ENCODE results near the gene OLFM4. TPM values are rescaled to one million over a fixed set of nuclear protein-coding genes. Genes with fewer than 3 reads are reported as not detected.

The OLFM4 gene
- total and polyA plus RNA-seq, 2 experiments from 2014 or later: not detected

DNA sequence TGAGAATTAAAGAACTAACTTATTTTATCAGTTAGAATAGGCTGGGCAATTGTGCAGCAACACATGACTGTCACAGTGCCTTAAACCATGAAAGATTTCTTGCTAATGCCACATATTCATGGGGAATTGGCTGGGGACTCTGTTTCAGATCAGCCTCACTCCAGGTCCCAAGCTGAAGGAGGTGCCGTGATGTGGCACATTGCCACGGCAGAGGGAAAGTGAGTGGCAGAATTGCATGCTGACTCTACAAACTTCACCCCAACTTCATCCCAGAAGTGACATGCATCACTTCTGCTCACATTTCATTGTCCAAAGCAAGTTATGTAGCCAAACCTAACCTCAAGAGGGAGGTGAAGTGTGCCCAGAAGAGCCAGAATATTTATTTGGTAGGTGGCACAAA, 37.8 kb downstream of the OLFM4 start (continued):
- TF ChIP-seq, protein P1, sequence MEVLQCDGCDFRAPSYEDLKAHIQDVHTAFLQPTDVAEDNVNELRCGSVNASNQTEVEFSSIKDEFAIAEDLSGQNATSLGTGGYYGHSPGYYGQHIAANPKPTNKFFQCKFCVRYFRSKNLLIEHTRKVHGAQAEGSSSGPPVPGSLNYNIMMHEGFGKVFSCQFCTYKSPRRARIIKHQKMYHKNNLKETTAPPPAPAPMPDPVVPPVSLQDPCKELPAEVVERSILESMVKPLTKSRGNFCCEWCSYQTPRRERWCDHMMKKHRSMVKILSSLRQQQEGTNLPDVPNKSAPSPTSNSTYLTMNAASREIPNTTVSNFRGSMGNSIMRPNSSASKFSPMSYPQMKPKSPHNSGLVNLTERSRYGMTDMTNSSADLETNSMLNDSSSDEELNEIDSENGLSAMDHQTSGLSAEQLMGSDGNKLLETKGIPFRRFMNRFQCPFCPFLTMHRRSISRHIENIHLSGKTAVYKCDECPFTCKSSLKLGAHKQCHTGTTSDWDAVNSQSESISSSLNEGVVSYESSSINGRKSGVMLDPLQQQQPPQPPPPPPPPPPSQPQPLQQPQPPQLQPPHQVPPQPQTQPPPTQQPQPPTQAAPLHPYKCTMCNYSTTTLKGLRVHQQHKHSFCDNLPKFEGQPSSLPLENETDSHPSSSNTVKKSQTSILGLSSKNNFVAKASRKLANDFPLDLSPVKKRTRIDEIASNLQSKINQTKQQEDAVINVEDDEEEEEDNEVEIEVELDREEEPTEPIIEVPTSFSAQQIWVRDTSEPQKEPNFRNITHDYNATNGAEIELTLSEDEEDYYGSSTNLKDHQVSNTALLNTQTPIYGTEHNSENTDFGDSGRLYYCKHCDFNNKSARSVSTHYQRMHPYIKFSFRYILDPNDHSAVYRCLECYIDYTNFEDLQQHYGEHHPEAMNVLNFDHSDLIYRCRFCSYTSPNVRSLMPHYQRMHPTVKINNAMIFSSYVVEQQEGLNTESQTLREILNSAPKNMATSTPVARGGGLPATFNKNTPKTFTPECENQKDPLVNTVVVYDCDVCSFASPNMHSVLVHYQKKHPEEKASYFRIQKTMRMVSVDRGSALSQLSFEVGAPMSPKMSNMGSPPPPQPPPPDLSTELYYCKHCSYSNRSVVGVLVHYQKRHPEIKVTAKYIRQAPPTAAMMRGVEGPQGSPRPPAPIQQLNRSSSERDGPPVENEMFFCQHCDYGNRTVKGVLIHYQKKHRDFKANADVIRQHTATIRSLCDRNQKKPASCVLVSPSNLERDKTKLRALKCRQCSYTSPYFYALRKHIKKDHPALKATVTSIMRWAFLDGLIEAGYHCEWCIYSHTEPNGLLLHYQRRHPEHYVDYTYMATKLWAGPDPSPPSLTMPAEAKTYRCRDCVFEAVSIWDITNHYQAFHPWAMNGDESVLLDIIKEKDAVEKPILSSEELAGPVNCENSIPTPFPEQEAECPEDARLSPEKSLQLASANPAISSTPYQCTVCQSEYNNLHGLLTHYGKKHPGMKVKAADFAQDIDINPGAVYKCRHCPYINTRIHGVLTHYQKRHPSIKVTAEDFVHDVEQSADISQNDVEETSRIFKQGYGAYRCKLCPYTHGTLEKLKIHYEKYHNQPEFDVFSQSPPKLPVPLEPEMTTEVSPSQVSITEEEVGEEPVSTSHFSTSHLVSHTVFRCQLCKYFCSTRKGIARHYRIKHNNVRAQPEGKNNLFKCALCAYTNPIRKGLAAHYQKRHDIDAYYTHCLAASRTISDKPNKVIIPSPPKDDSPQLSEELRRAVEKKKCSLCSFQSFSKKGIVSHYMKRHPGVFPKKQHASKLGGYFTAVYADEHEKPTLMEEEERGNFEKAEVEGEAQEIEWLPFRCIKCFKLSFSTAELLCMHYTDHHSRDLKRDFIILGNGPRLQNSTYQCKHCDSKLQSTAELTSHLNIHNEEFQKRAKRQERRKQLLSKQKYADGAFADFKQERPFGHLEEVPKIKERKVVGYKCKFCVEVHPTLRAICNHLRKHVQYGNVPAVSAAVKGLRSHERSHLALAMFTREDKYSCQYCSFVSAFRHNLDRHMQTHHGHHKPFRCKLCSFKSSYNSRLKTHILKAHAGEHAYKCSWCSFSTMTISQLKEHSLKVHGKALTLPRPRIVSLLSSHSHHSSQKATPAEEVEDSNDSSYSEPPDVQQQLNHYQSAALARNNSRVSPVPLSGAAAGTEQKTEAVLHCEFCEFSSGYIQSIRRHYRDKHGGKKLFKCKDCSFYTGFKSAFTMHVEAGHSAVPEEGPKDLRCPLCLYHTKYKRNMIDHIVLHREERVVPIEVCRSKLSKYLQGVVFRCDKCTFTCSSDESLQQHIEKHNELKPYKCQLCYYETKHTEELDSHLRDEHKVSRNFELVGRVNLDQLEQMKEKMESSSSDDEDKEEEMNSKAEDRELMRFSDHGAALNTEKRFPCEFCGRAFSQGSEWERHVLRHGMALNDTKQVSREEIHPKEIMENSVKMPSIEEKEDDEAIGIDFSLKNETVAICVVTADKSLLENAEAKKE (CRISPR knock-in tag; IDR thresholded peaks at IDR 0.05): no peak
- no peak for TF ChIP-seq STAT1 (IDR thresholded peaks at IDR 0.05; ENCODE audit: unreplicated experiment)
- no peak for TF ChIP-seq JUNB (IDR thresholded peaks at IDR 0.05; ENCODE audit: unreplicated experiment)
- no peak for TF ChIP-seq ZNF331 (CRISPR knock-in tag; IDR thresholded peaks at IDR 0.05; ENCODE audit: low read depth)
- TF ChIP-seq, protein P2, sequence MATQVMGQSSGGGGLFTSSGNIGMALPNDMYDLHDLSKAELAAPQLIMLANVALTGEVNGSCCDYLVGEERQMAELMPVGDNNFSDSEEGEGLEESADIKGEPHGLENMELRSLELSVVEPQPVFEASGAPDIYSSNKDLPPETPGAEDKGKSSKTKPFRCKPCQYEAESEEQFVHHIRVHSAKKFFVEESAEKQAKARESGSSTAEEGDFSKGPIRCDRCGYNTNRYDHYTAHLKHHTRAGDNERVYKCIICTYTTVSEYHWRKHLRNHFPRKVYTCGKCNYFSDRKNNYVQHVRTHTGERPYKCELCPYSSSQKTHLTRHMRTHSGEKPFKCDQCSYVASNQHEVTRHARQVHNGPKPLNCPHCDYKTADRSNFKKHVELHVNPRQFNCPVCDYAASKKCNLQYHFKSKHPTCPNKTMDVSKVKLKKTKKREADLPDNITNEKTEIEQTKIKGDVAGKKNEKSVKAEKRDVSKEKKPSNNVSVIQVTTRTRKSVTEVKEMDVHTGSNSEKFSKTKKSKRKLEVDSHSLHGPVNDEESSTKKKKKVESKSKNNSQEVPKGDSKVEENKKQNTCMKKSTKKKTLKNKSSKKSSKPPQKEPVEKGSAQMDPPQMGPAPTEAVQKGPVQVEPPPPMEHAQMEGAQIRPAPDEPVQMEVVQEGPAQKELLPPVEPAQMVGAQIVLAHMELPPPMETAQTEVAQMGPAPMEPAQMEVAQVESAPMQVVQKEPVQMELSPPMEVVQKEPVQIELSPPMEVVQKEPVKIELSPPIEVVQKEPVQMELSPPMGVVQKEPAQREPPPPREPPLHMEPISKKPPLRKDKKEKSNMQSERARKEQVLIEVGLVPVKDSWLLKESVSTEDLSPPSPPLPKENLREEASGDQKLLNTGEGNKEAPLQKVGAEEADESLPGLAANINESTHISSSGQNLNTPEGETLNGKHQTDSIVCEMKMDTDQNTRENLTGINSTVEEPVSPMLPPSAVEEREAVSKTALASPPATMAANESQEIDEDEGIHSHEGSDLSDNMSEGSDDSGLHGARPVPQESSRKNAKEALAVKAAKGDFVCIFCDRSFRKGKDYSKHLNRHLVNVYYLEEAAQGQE (IDR thresholded peaks at IDR 0.05; ENCODE audit: unreplicated experiment): no peak
- TF ChIP-seq EZH2 (IDR thresholded peaks at IDR 0.05; ENCODE audit: low read depth, unreplicated experiment): no peak
